Hepatocyte (in vitro differentiated cells): ENCODE measurements around the gene LRRIQ1. TPM values are rescaled to one million over a fixed set of nuclear protein-coding genes. Genes with fewer than 3 reads are reported as not detected.

Experiments
- DNase-seq: peaks from one replicate; pipeline ENCODE4 v3.0.0-alpha.2; 2016; ENCODE audit warnings: low spot score
- H2AFZ ChIP-seq: fragments of 200-600 bp; sonication (generic); 2 replicates; pipeline ENCODE4 v1.6.0; 2016; ENCODE audit warnings: antibody characterized with exemption, mild to moderate bottlenecking
- H3K27ac ChIP-seq: fragments of 200-600 bp; sonication (generic); 2 replicates; pipeline ENCODE4 v1.5.1; 2016; ENCODE audit warnings: mild to moderate bottlenecking
- H3K27me3 ChIP-seq: fragments of 200-600 bp; sonication (generic); 2 replicates; pipeline ENCODE4 v1.6.1; 2016
- H3K36me3 ChIP-seq: fragments of 200-600 bp; sonication (generic); replicated peaks from 2 replicates; pipeline ENCODE4 v1.5.1; 2016; ENCODE audit warnings: low read depth; ENCODE audit not compliant: insufficient read depth
- H3K4me1 ChIP-seq: fragments of 200-600 bp; sonication (generic); 2 replicates; pipeline ENCODE4 v1.5.1; 2016; ENCODE audit warnings: mild to moderate bottlenecking, moderate library complexity; ENCODE audit not compliant: insufficient read depth
- H3K4me2 ChIP-seq: fragments of 200-600 bp; sonication (generic); 2 replicates; pipeline ENCODE4 v1.6.0; 2016
- H3K4me3 ChIP-seq: fragments of 200-600 bp; sonication (generic); 2 replicates; pipeline ENCODE4 v1.5.1; 2016; ENCODE audit warnings: mild to moderate bottlenecking
- H3K79me2 ChIP-seq: fragments of 200-600 bp; sonication (generic); 2 replicates; pipeline ENCODE4 v1.6.0; 2017; ENCODE audit warnings: mild to moderate bottlenecking
- H3K9me2 ChIP-seq: fragments of 200-600 bp; sonication (generic); replicated peaks from 2 replicates; pipeline ENCODE4 v1.6.0; 2017; ENCODE audit warnings: mild to moderate bottlenecking; ENCODE audit not compliant: insufficient read depth
- H3K9me3 ChIP-seq: fragments of 200-600 bp; sonication (generic); 2 replicates; pipeline ENCODE4 v1.5.1; 2016; ENCODE audit warnings: low read depth, mild to moderate bottlenecking
- H4K20me1 ChIP-seq: fragments of 200-600 bp; sonication (generic); 2 replicates; pipeline ENCODE4 v1.6.0; 2016; ENCODE audit warnings: mild to moderate bottlenecking; ENCODE audit not compliant: insufficient read depth, poor library complexity, severe bottlenecking
- EZH2 ChIP-seq: fragments of 200-600 bp; sonication (generic); IDR thresholded peaks from 2 replicates; pipeline ENCODE4 v1.6.1; 2016; ENCODE audit warnings: antibody characterized with exemption, mild to moderate bottlenecking, borderline replicate concordance
- EZH2phosphoT487 ChIP-seq: fragments of 200-600 bp; sonication (generic); IDR thresholded peaks from one replicate; pipeline ENCODE4 v1.6.1; 2018; ENCODE audit warnings: antibody characterized with exemption, mild to moderate bottlenecking, low read depth, moderate library complexity; ENCODE audit not compliant: unreplicated experiment, severe bottlenecking
- WGBS: methylation state at CpG from one replicate; pipeline ENCODE4 v1.1.6; 2016; ENCODE audit warnings: low lambda C conversion rate; ENCODE audit errors: missing lambda C conversion rate; 5-methylcytosine and 5-hydroxymethylcytosine counted together
- polyA plus RNA-seq: library from polyadenylated mRNA; unstranded; fragments of >200 nt; fragmentation: Nextera tagmentation; extraction: Ambion mirVana; gene quantifications from 2 replicates; pipeline ENCODE4 v1.2.1, GENCODE V29; 2016
- total RNA-seq: library from RNA; depleted of rRNA; stranded (reverse); fragments of >200 nt; gene quantifications from 2 replicates; pipeline ENCODE4 v1.2.3, GENCODE V29; 2014
- TF ChIP-seq, protein P1 (sequence below): fragments of 200-600 bp; sonication (generic); IDR thresholded peaks from 2 replicates; pipeline ENCODE4 v1.5.1; 2016; ENCODE audit warnings: antibody characterized with exemption, mild to moderate bottlenecking; ENCODE audit not compliant: poor library complexity

Gene LRRIQ1
- total and polyA plus RNA-seq, 2 experiments from 2014 or later: 0.07 to 0.13 TPM

DNA sequence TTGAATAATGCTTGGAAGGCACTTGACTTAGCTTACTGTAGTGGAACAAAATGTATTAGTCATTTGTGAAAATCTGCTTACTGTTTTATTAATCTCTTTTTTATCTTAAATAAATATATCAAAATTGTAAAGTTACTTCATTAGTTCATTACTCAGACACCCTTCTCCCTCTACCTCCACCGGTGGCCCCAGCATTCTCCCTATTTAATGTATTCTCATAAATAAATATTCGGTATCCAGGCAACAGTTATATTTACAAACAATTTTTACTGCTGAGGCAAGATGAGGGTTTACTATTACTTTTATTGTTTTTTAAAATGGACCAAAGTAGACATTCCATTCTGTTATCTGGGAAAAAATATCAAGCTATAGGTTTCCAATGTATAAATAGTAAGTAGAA is 224.3 kb downstream of the LRRIQ1 start:
- DNase-seq: no peak
- no peak overlapping the region for H3K4me3 ChIP-seq
- 82% methylated on average over 2 of the region's 2 CpGs for WGBS
- H3K36me3 ChIP-seq: no peaks in the 10 kb centered on the region
- no peak for TF ChIP-seq EZH2phosphoT487
- TF ChIP-seq, protein P1, sequence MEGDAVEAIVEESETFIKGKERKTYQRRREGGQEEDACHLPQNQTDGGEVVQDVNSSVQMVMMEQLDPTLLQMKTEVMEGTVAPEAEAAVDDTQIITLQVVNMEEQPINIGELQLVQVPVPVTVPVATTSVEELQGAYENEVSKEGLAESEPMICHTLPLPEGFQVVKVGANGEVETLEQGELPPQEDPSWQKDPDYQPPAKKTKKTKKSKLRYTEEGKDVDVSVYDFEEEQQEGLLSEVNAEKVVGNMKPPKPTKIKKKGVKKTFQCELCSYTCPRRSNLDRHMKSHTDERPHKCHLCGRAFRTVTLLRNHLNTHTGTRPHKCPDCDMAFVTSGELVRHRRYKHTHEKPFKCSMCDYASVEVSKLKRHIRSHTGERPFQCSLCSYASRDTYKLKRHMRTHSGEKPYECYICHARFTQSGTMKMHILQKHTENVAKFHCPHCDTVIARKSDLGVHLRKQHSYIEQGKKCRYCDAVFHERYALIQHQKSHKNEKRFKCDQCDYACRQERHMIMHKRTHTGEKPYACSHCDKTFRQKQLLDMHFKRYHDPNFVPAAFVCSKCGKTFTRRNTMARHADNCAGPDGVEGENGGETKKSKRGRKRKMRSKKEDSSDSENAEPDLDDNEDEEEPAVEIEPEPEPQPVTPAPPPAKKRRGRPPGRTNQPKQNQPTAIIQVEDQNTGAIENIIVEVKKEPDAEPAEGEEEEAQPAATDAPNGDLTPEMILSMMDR: no peak
- no peak for TF ChIP-seq EZH2
- no peaks in the 10 kb centered on the region for H3K9me3 ChIP-seq
- no peak overlapping the region for H3K27ac ChIP-seq
- no peak overlapping the region for H3K4me2 ChIP-seq
- no peaks in the 10 kb centered on the region for H4K20me1 ChIP-seq
- no peaks in the 10 kb centered on the region for H3K27me3 ChIP-seq
- H3K9me2 ChIP-seq: no peaks in the 10 kb centered on the region
- H3K4me1 ChIP-seq: no peaks in the 10 kb centered on the region
- no peaks in the 10 kb centered on the region for H3K79me2 ChIP-seq
- no peak overlapping the region for H2AFZ ChIP-seq

DNA sequence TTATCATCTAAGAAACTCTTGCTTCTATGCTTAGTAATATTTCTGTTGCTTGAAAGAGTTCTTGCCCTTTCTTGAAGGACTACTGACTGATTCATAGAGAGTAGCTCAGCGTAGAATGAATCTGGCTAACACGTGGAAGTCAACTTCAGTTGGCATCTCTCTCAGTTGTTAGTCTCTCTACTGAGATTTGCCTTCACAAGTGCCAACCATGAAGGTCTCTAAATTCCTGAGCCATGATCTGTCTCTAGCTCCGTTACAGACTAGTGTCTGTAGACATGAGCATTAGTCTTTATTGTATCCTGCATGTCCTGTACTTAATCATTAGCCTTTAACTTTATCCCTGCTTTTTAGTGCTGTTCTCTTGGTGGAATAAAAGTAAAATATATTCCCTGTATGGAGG is 224.7 kb downstream of the LRRIQ1 start:
- no peak overlapping the region for H3K4me2 ChIP-seq
- H3K9me2 ChIP-seq: no peaks in the 10 kb centered on the region
- no peaks in the 10 kb centered on the region for H3K27me3 ChIP-seq
- TF ChIP-seq EZH2 (no peak), EZH2phosphoT487 (no peak)
- TF ChIP-seq, protein P1: no peak
- H3K27ac ChIP-seq: no peak overlapping the region
- no peak for DNase-seq
- H3K79me2 ChIP-seq: no peaks in the 10 kb centered on the region
- H2AFZ ChIP-seq: no peak overlapping the region
- no peaks in the 10 kb centered on the region for H3K36me3 ChIP-seq
- 65% methylated on average over 3 of the region's 3 CpGs for WGBS
- no peaks in the 10 kb centered on the region for H3K9me3 ChIP-seq
- H3K4me1 ChIP-seq: no peaks in the 10 kb centered on the region
- H4K20me1 ChIP-seq: no peaks in the 10 kb centered on the region
- no peak overlapping the region for H3K4me3 ChIP-seq

DNA sequence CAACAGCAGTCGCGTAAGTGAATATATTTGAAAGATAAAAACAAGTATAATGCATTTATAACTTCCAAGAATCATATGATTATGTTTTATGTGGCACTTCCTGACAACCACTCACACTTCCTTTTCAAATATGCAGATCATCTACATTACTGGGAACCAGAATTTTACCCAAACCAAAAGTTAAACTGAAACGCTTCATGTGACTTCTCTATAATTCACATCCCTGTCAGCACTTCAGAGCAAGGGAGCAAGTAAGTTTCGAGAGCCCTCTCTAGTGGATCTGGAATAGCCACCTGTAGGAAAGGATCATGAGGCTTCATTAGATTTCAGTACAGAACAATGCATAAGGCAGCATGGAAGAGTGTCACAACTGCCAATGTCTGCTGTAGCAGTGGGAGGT is 230.2 kb downstream of the LRRIQ1 start:
- H3K9me3 ChIP-seq: no peaks in the 10 kb centered on the region
- DNase-seq: no peak
- no peaks in the 10 kb centered on the region for H3K27me3 ChIP-seq
- WGBS: 90% methylated on average over 4 of the region's 4 CpGs
- H4K20me1 ChIP-seq: no peaks in the 10 kb centered on the region
- H3K79me2 ChIP-seq: no peaks in the 10 kb centered on the region
- no peak overlapping the region for H3K4me2 ChIP-seq
- H3K27ac ChIP-seq: no peak overlapping the region
- no peaks in the 10 kb centered on the region for H3K4me1 ChIP-seq
- no peaks in the 10 kb centered on the region for H3K9me2 ChIP-seq
- H3K4me3 ChIP-seq: no peak overlapping the region
- TF ChIP-seq, protein P1: no peak
- TF ChIP-seq EZH2 (no peak), EZH2phosphoT487 (no peak)
- H3K36me3 ChIP-seq: no peaks in the 10 kb centered on the region
- H2AFZ ChIP-seq: no peak overlapping the region
